ENCODE measurements around the gene ADGRB2.

Gene ADGRB2

GRCh38 chr1:31757204-31757679, 6.9 kb downstream of the ADGRB2 start:
- Histone ChIP-seq H2AFZ (ENCODE audit: low read length) (no peak overlapping the region), H3K9ac (ENCODE audit: low read depth, low read length, poor library complexity, severe bottlenecking) (no peak overlapping the region), H3K27me3 (ENCODE audit: insufficient read depth, low read length, poor library complexity, severe bottlenecking) (no peaks in the 10 kb centered on the region), H4K20me1 (ENCODE audit: insufficient read depth, low read length, poor library complexity, severe bottlenecking) (peaks cover 8% of the 10 kb centered on the region), H3F3A (ENCODE audit: low read depth) (no peaks in the 10 kb centered on the region), H3K4me2 (ENCODE audit: low read depth, low read length, poor library complexity, severe bottlenecking) (no peak overlapping the region), H3K36me3 (ENCODE audit: insufficient read depth, low read length) (no peaks in the 10 kb centered on the region), H3K4me3 (ENCODE audit: low read length, poor library complexity, severe bottlenecking) (no peak overlapping the region), H3K4me1 (ENCODE audit: insufficient read depth, low read length, poor library complexity, severe bottlenecking) (peaks cover 27% of the 10 kb centered on the region), H3K9me2 (replicated peaks; ENCODE audit: low read depth, low read length) (no peaks in the 10 kb centered on the region), H3K9me3 (ENCODE audit: insufficient read depth, low read depth, low read length) (no peaks in the 10 kb centered on the region), H3K79me2 (ENCODE audit: insufficient read depth, low read length) (no peaks in the 10 kb centered on the region)
- TF ChIP-seq, protein P1, sequence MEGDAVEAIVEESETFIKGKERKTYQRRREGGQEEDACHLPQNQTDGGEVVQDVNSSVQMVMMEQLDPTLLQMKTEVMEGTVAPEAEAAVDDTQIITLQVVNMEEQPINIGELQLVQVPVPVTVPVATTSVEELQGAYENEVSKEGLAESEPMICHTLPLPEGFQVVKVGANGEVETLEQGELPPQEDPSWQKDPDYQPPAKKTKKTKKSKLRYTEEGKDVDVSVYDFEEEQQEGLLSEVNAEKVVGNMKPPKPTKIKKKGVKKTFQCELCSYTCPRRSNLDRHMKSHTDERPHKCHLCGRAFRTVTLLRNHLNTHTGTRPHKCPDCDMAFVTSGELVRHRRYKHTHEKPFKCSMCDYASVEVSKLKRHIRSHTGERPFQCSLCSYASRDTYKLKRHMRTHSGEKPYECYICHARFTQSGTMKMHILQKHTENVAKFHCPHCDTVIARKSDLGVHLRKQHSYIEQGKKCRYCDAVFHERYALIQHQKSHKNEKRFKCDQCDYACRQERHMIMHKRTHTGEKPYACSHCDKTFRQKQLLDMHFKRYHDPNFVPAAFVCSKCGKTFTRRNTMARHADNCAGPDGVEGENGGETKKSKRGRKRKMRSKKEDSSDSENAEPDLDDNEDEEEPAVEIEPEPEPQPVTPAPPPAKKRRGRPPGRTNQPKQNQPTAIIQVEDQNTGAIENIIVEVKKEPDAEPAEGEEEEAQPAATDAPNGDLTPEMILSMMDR (conservative IDR thresholded peaks at IDR 0.05; ENCODE audit: low read length): no peak
- TF ChIP-seq EZH2phosphoT487 (IDR thresholded peaks at IDR 0.05; ENCODE audit: borderline replicate concordance): no peak

DNA sequence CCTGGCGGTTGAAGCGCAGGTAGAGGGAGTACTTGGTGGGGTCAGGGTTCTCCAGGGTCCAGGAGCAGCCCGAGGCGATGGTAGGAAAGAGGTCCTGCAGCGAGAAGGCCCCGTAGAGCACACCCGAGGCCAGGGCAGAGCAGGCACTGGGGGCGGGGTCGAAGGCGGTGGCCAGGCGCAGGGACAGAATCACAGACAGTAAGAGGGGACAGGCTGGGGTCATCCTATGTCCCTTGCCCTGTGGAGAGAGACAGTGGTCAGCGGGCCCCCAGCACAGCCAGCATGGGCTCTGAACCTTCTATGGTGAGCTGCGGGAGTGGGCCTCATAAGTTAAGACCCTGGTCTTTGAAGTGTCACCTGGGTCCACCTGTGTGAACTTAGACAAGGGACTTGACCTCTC, 7.6 kb downstream of the ADGRB2 start:
- Histone ChIP-seq H3K4me1 (ENCODE audit: insufficient read depth, low read length, poor library complexity, severe bottlenecking) (peaks cover 31% of the 10 kb centered on the region), H3K79me2 (ENCODE audit: insufficient read depth, low read length) (no peaks in the 10 kb centered on the region), H3K4me2 (ENCODE audit: low read depth, low read length, poor library complexity, severe bottlenecking) (no peak overlapping the region), H3F3A (ENCODE audit: low read depth) (no peaks in the 10 kb centered on the region), H4K20me1 (ENCODE audit: insufficient read depth, low read length, poor library complexity, severe bottlenecking) (peaks cover 4% of the 10 kb centered on the region), H2AFZ (ENCODE audit: low read length) (no peak overlapping the region), H3K4me3 (ENCODE audit: low read length, poor library complexity, severe bottlenecking) (no peak overlapping the region), H3K9me3 (ENCODE audit: insufficient read depth, low read depth, low read length) (no peaks in the 10 kb centered on the region), H3K27me3 (ENCODE audit: insufficient read depth, low read length, poor library complexity, severe bottlenecking) (no peaks in the 10 kb centered on the region), H3K9me2 (replicated peaks; ENCODE audit: low read depth, low read length) (no peaks in the 10 kb centered on the region), H3K9ac (ENCODE audit: low read depth, low read length, poor library complexity, severe bottlenecking) (no peak overlapping the region), H3K36me3 (ENCODE audit: insufficient read depth, low read length) (no peaks in the 10 kb centered on the region)
- TF ChIP-seq, protein P1 (conservative IDR thresholded peaks at IDR 0.05; ENCODE audit: low read length): no peak
- TF ChIP-seq EZH2phosphoT487 (IDR thresholded peaks at IDR 0.05; ENCODE audit: borderline replicate concordance): no peak

- TF ChIP-seq, protein P1 (conservative IDR thresholded peaks at IDR 0.05; ENCODE audit: low read length): no peak
- TF ChIP-seq EZH2phosphoT487 (IDR thresholded peaks at IDR 0.05; ENCODE audit: borderline replicate concordance): no peak
- Histone ChIP-seq H3K36me3 (ENCODE audit: insufficient read depth, low read length) (no peaks in the 10 kb centered on the region), H3K9ac (ENCODE audit: low read depth, low read length, poor library complexity, severe bottlenecking) (no peak overlapping the region), H3F3A (ENCODE audit: low read depth) (no peaks in the 10 kb centered on the region), H3K9me3 (ENCODE audit: insufficient read depth, low read depth, low read length) (no peaks in the 10 kb centered on the region), H2AFZ (ENCODE audit: low read length) (no peak overlapping the region), H3K79me2 (ENCODE audit: insufficient read depth, low read length) (no peaks in the 10 kb centered on the region), H4K20me1 (ENCODE audit: insufficient read depth, low read length, poor library complexity, severe bottlenecking) (peaks cover 4% of the 10 kb centered on the region), H3K4me3 (ENCODE audit: low read length, poor library complexity, severe bottlenecking) (no peak overlapping the region), H3K27me3 (ENCODE audit: insufficient read depth, low read length, poor library complexity, severe bottlenecking) (no peaks in the 10 kb centered on the region), H3K4me2 (ENCODE audit: low read depth, low read length, poor library complexity, severe bottlenecking) (no peak overlapping the region), H3K4me1 (ENCODE audit: insufficient read depth, low read length, poor library complexity, severe bottlenecking) (peaks cover 30% of the 10 kb centered on the region), H3K9me2 (replicated peaks; ENCODE audit: low read depth, low read length) (no peaks in the 10 kb centered on the region)
Measured at GRCh38 chr1:31755850-31756492, 8.2 kb downstream of the ADGRB2 start.

Data from Loucy (cell line).